Stimulated activated CD8-positive, alpha-beta memory T cell treated with anti-CD3 and anti-CD28 coated beads, Interleukin-15, amount 100 ng/mL, for 24 hours (primary cell): ENCODE results near the gene CEP85.

Experiments
- DNase-seq: peaks from one replicate; pipeline ENCODE4 v3.0.0-alpha.2; 2020; ENCODE audit warnings: low read depth

The CEP85 gene

DNA sequence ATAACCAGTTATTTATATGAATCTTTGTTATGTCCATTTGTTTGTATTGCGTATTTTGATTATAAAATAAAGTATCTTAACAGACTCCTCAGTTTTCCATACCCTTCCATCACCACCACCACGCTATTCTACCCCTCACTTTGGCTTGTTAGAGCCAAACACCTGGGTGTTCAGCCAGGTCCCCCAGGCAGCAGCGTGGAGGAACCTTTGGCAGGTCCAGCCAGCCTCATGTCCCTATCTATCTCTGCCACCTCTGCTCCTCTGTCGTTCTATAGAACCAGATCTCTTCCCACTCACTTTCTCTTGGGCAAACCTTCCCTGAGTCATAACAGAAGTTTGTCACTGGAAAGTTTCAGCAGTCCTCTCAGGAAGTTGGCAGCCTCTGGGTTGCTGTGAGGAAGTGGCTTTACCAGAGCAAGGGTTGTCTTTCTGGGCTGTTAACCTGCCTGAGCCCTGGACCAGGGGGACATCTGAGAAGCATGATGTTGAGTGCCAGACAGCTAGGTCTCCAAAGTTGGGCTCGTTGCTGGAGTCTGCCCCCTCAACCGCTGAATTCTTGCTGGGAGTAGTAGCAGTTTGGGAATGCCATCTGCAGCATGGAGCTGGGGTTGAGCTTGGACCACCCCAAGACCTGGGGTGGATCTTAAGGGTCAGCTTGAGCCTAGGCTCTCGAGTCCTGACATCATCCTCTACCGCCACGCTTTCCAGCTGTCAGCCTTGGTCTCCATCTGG, 44.9 kb downstream of the CEP85 start:
- no peak for DNase-seq

DNA sequence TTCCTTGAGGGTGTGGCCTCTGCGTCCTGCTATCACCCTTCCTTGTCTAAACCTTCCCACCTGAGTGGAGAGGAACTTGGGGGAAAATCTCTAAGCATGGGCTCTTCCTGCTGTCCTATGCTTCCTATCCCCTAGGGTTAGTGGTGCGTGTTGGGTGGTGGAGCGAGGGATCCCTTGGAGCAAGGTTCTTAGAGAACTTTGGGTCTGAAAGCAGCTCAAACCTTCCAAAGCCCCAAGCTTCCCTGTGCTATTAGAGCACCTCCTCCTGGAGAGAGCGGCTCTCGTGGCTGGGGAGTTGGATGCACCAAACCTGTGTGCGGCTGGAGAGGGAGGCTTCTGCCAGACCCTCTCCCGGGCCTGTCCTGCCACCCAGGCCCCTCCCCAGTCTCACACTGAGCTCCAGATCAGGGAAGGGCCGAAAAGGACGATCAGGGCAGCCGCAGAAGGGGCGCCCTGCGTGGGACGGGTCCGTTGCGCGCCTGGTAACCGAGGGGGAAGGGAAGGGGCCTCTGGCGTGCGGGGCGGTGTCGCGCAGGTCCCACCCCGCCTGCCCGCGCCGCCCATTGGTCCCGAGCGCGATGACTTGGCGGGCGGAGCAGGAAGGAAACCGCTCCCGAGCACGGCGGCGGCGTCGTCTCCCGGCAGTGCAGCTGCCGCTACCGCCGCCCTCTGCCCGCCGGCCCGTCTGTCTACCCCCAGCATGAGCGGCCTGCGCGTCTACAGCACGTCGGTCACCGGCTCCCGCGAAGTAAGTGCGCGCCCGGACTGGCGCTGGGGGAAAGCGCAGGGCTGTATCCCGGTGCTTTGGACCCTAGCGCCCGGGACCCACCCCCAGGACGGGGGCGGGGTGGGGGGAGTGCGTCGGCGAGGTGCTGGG, 45.7 kb downstream of the CEP85 start, which contains the start of gene SH3BGRL3:
TSS of gene SH3BGRL3 (plus strand) at position 631 of the 877 bp plus-strand sequence. CDS start at position 701, 70 bp downstream.
- DNase-seq, result peak; percentile 62

DNA sequence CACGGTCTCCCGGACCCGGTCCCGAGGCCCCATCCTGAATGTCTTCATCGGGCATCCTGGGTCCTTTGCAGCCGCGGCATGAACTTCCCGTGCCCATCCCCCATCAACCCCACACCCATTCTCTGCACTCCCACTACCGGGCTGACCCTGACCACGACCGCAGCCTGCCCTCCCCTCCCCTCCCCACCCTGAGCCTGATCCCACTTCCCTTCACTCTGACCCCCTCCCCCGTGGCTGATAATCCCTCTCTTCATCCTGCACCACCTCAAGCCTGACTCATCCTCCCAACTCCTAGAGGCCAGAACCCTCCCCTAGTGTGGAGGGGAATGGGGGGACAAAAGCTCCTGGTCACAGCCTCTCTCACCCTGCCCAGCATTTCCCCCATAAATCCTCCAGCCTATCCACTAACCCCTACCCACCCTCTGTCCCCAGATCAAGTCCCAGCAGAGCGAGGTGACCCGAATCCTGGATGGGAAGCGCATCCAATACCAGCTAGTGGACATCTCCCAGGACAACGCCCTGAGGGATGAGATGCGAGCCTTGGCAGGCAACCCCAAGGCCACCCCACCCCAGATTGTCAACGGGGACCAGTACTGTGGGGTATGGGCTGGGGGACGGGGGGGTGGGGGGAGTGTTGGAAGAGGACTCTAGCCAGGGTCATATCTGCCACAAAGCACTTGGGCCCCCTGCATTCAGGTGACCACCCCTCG, 46.5 kb downstream of the CEP85 start:
- DNase-seq, result no peak

DNA sequence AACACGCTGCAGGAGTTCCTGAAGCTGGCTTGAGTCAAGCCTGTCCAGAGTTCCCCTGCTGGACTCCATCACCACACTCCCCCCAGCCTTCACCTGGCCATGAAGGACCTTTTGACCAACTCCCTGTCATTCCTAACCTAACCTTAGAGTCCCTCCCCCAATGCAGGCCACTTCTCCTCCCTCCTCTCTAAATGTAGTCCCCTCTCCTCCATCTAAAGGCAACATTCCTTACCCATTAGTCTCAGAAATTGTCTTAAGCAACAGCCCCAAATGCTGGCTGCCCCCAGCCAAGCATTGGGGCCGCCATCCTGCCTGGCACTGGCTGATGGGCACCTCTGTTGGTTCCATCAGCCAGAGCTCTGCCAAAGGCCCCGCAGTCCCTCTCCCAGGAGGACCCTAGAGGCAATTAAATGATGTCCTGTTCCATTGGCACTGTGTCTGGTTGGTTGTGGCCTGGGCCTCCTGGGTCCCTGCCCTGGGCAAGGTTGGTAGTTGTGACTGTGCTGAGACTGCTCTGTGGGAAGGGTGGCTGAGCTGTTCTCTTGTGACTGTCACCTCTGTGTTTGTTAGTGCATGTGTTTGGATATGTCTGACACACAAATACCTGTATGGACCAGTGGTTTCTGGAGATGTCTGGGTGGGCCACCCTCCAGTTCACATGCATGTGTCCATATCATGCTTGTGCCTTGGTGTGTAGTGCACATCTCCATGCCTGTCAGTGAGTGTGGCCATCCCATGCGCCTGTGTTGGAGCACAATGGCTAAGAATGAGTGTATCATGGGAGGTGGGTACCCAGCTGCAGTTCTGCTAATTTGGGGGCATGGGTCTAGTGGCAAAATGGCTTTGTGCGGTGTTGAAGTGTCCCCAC, 47.3 kb downstream of the CEP85 start:
- DNase-seq, result no peak

DNA sequence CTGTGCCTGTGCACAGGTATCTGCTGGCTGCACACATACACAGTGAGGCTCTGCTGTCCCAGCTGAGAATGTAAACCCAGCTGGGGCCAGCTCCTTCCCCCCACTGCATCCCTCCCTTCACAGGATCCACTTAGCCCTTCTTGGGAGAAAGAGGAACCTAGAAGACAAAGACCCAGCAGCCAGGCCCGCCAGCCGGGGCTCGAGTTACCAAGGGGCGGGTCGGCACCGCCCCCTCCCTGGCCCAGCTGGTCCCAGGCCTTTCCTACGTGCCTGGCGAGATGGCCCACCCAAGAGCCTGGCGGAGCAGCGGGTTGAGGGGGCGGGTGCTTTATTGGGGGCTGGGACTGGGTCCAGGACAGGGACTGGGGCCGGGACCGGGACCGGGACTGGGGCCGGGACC, 48.0 kb downstream of the CEP85 start:
- DNase-seq, result no peak

DNA sequence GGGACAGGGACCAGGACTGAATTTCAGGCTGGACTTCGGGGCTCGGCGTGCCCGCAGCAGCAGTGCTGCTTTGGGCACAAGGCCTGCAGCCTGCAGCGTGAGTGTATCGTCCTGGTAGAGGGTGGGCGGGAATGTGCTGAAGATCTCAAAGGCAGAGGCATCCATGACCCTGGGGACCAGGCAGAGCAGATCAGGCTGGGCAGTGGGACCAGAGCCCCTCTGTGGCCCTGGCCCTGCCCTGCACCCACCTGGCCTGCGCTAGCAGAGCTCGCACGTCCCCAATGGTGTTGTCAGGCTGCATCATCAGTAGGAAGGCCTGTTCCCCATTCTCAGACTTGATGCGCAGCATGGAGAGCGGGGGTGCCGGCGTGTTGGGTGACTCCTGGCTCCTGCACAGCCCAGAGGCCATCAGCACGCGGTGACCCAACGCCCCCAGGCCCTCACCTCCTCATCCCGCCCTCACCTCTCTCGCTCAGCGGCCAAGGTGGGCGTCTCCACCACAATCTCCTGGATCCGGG, 48.5 kb downstream of the CEP85 start:
- DNase-seq, result no peak

DNA sequence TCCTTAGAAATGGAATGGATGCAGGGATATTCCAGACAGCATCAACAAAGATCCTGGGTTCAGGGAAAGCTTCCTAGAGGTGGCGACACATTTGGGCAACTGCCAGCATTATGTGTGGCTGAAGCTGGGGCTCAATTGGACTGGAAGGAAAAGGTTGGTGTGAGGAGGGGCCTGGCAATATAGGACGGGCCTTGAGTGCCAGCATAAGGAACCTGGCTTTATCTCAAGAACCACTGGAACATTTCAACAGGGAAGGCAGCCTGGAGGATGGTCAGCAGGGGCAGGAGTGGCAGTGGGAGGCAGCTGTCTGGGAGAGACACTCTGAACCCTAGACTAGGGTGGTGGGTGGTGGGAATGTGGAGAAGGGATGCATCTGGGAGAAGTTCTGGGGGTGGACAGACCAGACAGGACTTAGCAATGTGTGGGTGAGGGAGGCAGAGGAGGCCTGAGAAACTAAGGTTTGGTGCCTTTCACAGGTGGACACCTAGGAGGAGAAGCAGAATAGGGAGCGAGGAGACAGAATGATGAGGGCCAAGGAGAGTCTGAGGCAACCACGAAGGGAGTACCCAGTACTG, 49.4 kb downstream of the CEP85 start:
- no peak for DNase-seq

DNA sequence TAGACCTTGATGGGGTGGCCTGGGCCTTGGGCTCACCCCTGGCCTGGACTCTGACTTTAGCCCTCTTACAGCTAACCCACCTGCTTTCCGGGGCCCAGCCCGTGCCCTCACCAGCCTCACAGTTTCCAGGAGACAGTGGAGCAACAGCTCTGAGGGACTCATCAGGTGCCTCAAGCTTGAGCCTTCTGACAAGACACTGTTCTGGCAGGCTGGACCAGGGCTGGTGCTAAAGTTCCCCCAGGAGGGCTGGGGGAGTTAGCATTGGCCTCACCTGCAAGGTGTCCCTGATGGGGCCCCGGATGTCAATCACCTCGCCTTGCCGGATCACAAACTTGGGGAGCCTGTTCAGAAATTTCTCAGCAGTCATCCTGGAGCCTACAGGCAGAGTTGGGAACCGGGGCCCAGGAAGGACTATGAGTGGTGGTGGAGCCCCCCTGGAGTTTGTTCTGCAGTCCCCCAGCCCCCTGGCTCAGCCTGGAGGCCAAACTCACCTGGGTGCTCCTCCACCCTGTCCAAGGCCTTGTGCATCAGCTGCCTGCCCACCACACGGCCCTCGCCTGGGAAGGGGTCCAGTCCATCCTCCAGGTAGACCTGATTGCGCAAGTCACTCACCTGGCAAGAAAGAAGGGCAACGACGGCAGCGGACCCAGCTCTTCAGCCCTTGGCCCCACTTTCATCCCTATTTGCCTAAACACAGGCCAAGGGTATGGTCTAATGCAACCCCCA, 50.0 kb downstream of the CEP85 start:
- no peak for DNase-seq

DNA sequence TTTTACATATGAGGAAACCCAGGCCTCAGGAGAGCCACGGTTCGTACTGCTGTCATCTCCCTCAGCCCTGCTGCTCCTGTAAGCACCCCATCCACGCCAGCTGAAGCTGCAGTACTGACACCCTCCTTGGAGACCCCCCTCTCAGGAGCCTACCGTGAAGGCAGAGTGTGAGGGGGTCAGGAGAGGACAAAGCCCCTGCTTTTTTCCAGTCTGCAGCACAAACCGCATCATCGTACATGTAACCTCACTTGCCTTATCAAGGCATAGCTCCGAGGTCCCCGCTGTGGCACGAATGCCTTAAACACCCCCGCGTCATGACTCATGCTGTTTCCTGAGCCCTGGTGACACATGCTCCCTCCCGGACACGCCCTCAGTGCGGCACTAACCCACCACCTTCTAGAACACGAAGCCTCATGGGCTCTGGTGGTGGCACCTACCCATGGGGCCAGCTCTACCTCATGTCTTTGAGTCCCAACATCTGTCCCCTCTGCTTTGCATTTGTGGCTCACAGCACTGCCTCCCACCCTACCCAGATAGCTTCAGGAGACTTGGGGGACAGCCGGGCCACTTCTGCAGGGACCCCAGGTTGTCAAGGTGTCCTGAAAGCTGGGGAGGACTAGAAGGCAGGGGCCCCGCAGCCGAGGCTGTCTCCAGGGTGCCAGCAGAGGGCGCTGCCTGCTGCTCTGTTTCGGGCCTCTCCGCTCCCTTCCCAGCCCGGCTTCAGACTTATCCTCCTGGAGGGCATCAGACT, 50.8 kb downstream of the CEP85 start:
- peak; percentile 68 for DNase-seq

DNA sequence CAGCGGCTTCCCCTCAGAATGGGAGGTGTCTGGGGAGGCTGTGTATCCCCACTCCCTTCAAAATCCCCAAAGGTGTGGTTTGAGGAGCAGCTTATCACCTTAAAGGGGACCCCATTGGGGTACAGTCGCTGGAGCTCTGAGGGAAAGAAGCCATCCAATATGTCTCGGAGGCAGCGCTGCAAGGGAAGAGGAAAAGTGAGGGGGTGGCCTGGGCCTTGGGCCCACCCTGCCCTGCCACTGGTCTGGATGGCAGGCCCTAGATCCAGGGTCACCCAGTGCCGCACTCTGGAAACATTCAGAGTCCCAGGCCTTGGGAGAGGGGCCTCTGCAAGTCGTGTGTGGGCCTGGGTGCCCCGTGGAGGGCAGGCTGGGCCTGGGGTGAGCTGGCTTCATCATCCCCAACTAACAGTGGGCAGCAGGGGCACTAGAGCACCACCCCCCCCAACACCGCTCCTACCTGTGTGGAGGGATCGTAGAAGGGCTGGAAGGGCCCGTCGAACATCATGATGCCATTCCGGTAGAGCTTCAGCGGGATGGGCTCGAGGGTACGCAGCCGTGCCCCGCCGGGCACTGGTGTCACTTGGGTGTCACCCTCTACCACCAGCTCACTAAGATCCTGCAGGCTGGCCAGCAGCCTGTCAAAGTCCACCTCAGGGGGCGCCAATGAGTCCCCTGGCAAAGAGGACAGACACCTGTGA, 51.5 kb downstream of the CEP85 start:
- no peak for DNase-seq

DNA sequence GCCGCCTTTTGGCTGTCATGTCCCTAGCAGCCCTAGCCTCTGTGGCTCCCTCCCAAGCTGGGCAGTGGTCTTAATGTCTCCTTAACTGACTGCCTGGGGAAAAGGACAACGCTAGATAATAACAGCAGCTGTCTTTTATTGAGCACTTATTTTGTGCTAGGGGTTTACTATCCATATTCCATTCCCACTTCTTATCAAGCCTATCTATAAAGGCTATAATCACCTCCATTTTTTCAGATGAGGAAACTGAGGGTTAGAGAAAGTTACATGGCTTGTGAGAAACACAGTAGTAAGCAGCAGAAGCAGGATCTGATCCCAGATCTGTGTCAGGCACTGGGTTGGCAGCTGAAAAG, 52.0 kb downstream of the CEP85 start:
- no peak for DNase-seq

DNA sequence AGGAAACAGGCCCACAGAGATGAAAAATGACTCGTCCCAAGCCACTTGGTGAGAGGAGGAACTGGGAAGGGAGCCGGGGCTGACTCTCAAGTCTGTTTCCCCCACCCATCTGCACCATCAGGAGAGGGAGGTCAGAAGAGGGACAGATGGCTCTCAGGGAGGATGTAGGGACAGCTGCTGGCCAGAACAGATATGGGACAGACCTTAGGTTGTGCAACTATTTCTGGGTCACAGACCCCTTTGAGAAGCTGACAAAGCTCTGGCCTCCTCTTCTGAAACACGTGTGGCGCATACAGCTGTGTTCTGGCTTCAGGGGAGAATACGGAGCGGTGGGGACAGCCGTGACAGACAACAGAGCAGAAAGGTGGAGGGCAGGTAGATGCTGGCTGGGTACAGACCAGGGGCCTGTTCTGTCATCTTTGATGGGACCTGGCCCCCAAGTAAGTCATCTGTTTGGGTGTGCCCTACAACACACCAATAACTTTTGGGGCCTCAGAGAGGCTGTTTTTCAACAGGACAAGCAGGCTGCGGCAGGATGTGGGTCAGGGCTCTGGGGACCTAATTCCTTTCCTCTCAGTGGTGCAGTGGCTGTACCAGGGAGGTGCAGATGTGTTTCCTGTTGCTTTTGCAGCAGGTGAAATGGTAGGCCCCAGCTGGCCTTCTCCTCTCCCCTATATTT, 53.2 kb downstream of the CEP85 start:
- no peak for DNase-seq

DNA sequence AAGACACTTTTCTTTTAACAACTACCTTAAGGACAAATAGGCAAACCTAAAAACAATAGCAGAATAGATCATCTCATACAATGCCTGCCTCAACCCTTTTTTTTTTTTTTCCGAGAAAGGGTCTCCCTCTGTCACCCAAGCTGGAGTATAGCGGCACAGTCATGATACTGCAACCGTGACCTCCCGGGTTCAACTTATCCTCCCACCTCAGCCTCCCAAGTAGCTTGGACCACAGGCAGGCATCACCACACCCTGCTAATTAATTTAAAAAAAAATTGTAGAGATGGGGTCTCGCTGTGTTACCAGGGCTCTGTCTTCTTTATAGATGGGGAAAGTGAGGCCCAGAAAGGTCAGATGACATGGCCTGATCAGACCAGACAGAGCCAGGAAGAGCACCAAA, 53.8 kb downstream of the CEP85 start:
- no peak for DNase-seq

DNA sequence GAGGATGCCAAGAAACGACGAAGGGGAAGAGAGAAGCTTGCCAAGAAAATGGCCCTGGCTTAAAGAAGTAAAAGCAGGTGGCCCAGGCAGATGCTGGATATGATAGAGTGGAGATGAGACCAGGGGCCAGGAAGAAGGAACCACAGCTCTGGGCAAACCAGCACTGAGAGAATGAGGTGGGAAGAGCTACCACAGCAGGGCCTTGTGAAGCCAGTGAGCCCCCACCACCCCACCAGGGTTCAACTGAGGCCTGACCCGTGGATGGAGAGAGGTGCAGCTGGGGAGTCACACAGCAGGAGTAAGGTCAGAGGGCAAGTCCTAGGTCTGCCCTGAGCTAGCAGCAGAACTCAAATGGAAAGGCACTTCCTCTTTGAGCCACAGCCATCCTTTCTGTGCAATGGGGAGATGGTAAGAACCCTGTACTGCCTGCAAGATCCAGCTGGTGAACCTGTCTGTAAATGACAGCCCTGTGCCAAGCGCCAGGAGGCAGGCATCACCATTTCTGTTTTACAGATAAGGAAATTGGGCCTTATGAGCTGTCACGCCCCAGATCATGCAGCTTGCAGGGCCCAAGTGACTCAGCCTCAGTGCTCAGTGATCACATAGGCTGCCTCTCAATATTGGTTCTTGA, 54.4 kb downstream of the CEP85 start:
- no peak for DNase-seq

DNA sequence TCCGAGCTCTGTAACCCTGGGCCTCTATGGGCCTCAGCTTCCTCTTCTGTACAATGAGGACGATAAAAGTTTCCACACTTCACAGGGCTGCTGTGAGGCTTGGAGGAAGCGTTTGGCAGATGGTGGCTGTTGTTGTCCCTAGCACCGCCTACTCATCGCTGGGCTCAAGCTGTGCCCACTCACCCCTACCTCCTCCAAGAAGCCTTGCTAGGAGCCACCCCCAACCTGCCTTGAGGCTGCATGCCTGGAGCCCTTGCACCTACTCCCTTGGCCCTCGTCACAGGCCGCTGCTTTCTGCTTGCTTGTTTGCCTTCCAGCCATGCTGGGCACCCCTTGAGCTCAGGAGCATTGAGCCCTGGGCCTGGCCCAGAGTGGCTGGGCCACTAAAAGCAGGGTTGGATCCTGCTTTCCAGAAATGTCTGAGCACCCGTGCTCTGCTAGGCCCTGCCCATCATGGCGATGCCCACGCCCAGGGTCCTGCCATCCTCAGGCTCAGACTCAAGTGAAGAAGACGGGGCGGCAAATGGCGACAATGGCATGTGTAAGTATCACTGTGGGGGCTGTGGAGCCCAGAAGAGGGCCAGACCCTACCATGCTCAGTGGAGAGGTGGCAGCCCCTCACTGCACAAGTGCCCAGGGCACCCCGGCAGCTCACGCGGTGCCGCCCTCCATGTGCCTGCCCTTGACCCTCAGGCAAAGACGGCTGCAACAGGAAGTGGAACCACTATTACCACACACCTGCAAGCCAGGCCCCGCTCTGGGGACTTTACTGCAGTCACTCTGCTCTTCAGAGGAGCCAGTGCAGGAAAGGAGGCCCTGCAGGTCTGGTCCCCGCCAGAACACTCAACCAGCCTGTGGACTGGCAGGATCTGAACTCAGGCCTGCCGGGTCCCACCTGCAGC, 55.4 kb downstream of the CEP85 start:
- no peak for DNase-seq

DNA sequence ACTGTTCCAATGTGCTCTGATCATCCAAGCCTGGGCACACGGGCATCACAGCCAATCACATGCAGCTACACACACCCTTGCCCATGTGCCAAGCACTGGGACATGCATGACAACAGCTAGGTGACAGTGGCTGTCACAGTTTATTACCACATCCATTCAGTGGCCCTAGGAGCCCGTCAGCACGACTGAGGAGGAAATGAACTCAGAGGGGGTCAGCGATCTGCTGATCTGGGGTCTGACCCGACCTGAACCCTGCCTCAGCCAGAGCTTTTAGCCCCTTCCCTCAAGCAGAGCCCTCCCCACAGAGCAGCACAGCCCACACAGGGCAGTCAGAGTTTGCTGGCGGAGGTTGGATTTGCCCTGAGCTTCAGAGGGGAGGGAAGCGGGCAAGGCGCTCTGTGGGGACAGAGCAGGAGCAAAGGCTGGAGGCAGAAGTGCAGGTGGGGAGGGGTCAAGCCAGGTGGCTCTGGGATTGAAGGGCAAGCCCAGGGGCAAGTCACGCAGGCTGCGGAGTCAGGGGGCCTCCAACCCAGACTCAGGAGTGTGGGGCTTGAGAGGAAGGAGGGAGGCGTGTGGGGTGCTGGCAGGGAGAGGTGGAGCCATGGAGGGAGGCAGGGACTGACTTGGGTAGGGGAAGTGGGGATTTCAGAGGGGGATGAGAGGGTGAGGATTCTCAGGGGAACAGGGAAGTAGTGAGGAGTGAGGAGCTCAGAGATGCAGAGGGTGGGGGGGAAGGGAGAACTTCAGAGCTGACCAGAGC, 56.3 kb downstream of the CEP85 start:
- DNase-seq, result no peak
